SH-SY5Y (cell line): ENCODE data around the gene LRRC52.

Experiments used
- GATA2 ChIP-seq: IDR thresholded peaks from 2 replicates; pipeline ENCODE4 v1.6.1; 2011; ENCODE audit warnings: mild to moderate bottlenecking, low read depth, low read length
- GATA3 ChIP-seq: IDR thresholded peaks from 2 replicates; pipeline ENCODE4 v1.6.1; 2011; ENCODE audit warnings: low read depth, mild to moderate bottlenecking, low read length, moderate library complexity

DNA sequence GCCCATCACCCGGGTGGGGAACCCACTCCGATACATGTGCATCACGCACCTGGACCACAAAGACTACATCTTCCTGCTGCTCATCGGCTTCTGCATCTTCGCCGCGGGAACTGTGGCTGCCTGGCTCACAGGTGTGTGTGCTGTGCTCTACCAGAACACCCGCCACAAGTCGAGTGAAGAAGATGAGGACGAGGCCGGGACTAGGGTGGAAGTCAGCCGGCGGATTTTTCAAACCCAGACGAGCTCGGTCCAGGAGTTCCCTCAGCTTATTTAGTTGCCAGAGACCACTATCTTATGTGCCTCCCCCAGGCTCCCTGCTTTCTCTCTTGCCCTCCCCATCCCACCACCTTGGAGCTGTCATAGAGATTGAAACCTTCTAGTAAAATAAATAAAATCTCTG lies 19.8 kb downstream of the LRRC52 start:
- TF ChIP-seq GATA2 (no peak), GATA3 (no peak)
